IPS-11a (cell line): ENCODE data around the gene PRKCA.

Experiments used
- H3K4me3 ChIP-seq: one replicate; pipeline ENCODE4 v1.5.1; 2013; ENCODE audit warnings: low read depth, low read length, control low read depth

Gene PRKCA

GRCh38 chr17:66842959-66843358 is 540.5 kb downstream of the PRKCA start:
- H3K4me3 ChIP-seq: no peak overlapping the region

- H3K4me3 ChIP-seq: no peak overlapping the region
Measured at GRCh38 chr17:66843627-66844026, 541.2 kb downstream of the PRKCA start.

- H3K4me3 ChIP-seq: no peak overlapping the region
Measured at GRCh38 chr17:66847704-66848103, 545.3 kb downstream of the PRKCA start.

- no peak overlapping the region for H3K4me3 ChIP-seq
Measured at GRCh38 chr17:66848496-66848895, 546.1 kb downstream of the PRKCA start.

GRCh38 chr17:66849032-66849655 is 546.7 kb downstream of the PRKCA start:
- no peak overlapping the region for H3K4me3 ChIP-seq

GRCh38 chr17:66849851-66850580 is 547.6 kb downstream of the PRKCA start:
- no peak overlapping the region for H3K4me3 ChIP-seq

GRCh38 chr17:66850692-66851091 is 548.3 kb downstream of the PRKCA start:
- H3K4me3 ChIP-seq: no peak overlapping the region

- no peak overlapping the region for H3K4me3 ChIP-seq
Measured at GRCh38 chr17:66855204-66855603, 552.8 kb downstream of the PRKCA start.

- no peak overlapping the region for H3K4me3 ChIP-seq
Measured at GRCh38 chr17:66858226-66859083, 556.0 kb downstream of the PRKCA start.

GRCh38 chr17:66859353-66859752 is 556.9 kb downstream of the PRKCA start:
- H3K4me3 ChIP-seq: no peak overlapping the region

GRCh38 chr17:66860204-66860603 is 557.8 kb downstream of the PRKCA start:
- H3K4me3 ChIP-seq: no peak overlapping the region
